Pancreas (tissue), 10 donors: ENCODE results near the gene KAT6B. TPM values are rescaled to one million over a fixed set of nuclear protein-coding genes. Genes with fewer than 3 reads are reported as not detected.

Experiments used
- ATAC-seq, 4 donors: fragments of 200-7000 bp; cut with Tn5 transposase; one replicate each; pipeline versions ENCODE4 v1.8.0 to v1.9.1; 2020; ENCODE audit warnings: mild to moderate bottlenecking in 4 of 4, moderate library complexity in 4 of 4
- DNase-seq, 6 donors: peaks; one replicate each; pipeline ENCODE4 v3.0.0-alpha.2; 2020
- FAIRE-seq: peaks from 2 replicates; lab custom pipeline; 2012; peaks lifted over from hg19 to GRCh38; lab: Jason Lieb, UNC
- H3K27ac ChIP-seq, 4 donors: fragments of 200-600 bp; sonication (generic); 1 replicate in 3 of 4; 2 replicates in 1 of 4; pipeline versions ENCODE4 v1.5.0 to v1.8.0; 2020
- H3K27me3 ChIP-seq, 4 donors: fragments of 200-600 bp; one replicate each; pipeline ENCODE4 v1.8.0; 2021
- H3K36me3 ChIP-seq, 3 donors: fragments of 200-600 bp; sonication (generic) in 1 of 3; one replicate each; pipeline versions ENCODE4 v1.5.0 to v1.8.0; 2020 to 2021
- H3K4me1 ChIP-seq, 3 donors: fragments of 200-600 bp; one replicate each; pipeline ENCODE4 v1.8.0; 2021
- H3K4me3 ChIP-seq, 4 donors: fragments of 200-600 bp; sonication (generic) in 2 of 4; one replicate each; pipeline versions ENCODE4 v1.5.0 to v1.8.0; 2020 to 2021
- H3K9me3 ChIP-seq, 4 donors: fragments of 200-600 bp; one replicate each; pipeline ENCODE4 v1.8.0; 2021
- CTCF ChIP-seq, 4 donors: fragments of 200-600 bp; sonication (generic) in 3 of 4; IDR thresholded peaks; one replicate each; pipeline versions ENCODE4 v1.5.0 to v1.8.0; 2021; ENCODE audit warnings: antibody characterized with exemption in 4 of 4
- WGBS, 2 donors: extraction: QIAGEN DNeasy Blood & Tissue Kit; methylation state at CpG; one replicate each; pipeline ENCODE4 v1.1.7; 2013; 5-methylcytosine and 5-hydroxymethylcytosine counted together
- intact Hi-C, 3 donors: fragments of 100-400 bp; cut with DNase I; formaldehyde crosslinking; loops; one replicate each; pipeline versions ENCODE4 v1.11.1 to v1.14.2; 2022
- polyA plus RNA-seq, 2 donors: library from polyadenylated mRNA; stranded (reverse); fragments of 200-250 nt; gene quantifications; one replicate each; pipeline ENCODE4 v1.2.3, GENCODE V29; 2013
- total RNA-seq, 6 donors: library from RNA; stranded (reverse); fragmentation: NEBNext Ultra II Directional in 4 of 6; extraction: Animal tissue kit (Norgen Biotek cat#: 25700) in 4 of 6; gene quantifications; one replicate each; pipeline versions ENCODE4 v1.2.1 to v1.2.4, GENCODE V29; 2021 to 2023
- donor health status: healthy with polysubstance abuse.
- donor health status: DM: no; HTN: no; CAD: no; lungs with moderate emphysema.
- donor health status: DM: no; HTN: no; CAD: no.
- donor health status: control.
- donor health status: control.
- donor health status: Bipolar disorder and iron deficiency.
- donor health status: DM: yes; HTN: yes; CAD: no.
- donor health status: DM: no; HTN: no; CAD: no.
- donor health status: DM: no; HTN: no; CAD: no.
- donor health status: DM: yes; HTN: yes; CAD: no.

Gene KAT6B
- total and polyA plus RNA-seq, 8 donors: 7.6 to 28.6 (median 18.1) TPM

GRCh38 chr10:74863551-74863950 lies 37.2 kb downstream of the KAT6B start:
- no peak for TF ChIP-seq CTCF (IDR thresholded peaks at IDR 0.05)
- Histone ChIP-seq H3K4me3 (no peak overlapping the region), H3K27ac (no peak overlapping the region), H3K36me3 (no peaks in the 10 kb centered on the region), H3K4me1 (peaks cover 0 to 12% (median 10%) of the 10 kb centered on the region in 3 donors), H3K27me3 (no peaks in the 10 kb centered on the region), H3K9me3 (no peaks in the 10 kb centered on the region)
- ATAC-seq (no peak), DNase-seq (no peak), FAIRE-seq (no peak)
- WGBS, 2 donors: 51 to 60% methylated on average over 2 of the region's 2 CpGs
- intact Hi-C loops: no loop called here

GRCh38 chr10:74867351-74867750 lies 41.0 kb downstream of the KAT6B start:
- WGBS, 2 donors: 83 to 89% methylated on average over 3 of the region's 3 CpGs
- intact Hi-C loops: no loop called here
- FAIRE-seq (no peak), DNase-seq (no peak), ATAC-seq (no peak)
- peaks cover 4 to 10% (median 5%) of the 10 kb centered on the region in 3 donors for H3K4me1 ChIP-seq
- H3K4me3 ChIP-seq: no peak overlapping the region
- H3K9me3 ChIP-seq: no peaks in the 10 kb centered on the region
- TF ChIP-seq CTCF (IDR thresholded peaks at IDR 0.05): no peak
- no peak overlapping the region for H3K27ac ChIP-seq
- H3K36me3 ChIP-seq: no peaks in the 10 kb centered on the region
- H3K27me3 ChIP-seq: no peaks in the 10 kb centered on the region

- Histone ChIP-seq H3K27ac (no peak overlapping the region), H3K27me3 (no peaks in the 10 kb centered on the region), H3K36me3 (no peaks in the 10 kb centered on the region), H3K4me3 (no peak overlapping the region), H3K9me3 (no peaks in the 10 kb centered on the region), H3K4me1 (peaks cover 4 to 5% (median 5%) of the 10 kb centered on the region in 3 donors)
- FAIRE-seq (no peak), ATAC-seq (no peak), DNase-seq (no peak)
- WGBS, 2 donors: 72 to 74% methylated on average over 3 of the region's 3 CpGs
- no peak for TF ChIP-seq CTCF (IDR thresholded peaks at IDR 0.05)
- intact Hi-C loops: no loop called here
Observed at GRCh38 chr10:74868392-74868977, 42.1 kb downstream of the KAT6B start.

GRCh38 chr10:74869635-74870034 lies 43.2 kb downstream of the KAT6B start:
- TF ChIP-seq CTCF (IDR thresholded peaks at IDR 0.05): no peak
- H3K36me3 ChIP-seq: no peaks in the 10 kb centered on the region
- 91% methylated on average over 2 of the region's 2 CpGs for WGBS, 2 donors
- FAIRE-seq: no peak
- DNase-seq: no peak
- no peak overlapping the region for H3K4me3 ChIP-seq
- H3K27me3 ChIP-seq: no peaks in the 10 kb centered on the region
- no peak overlapping the region for H3K27ac ChIP-seq
- intact Hi-C loops: no loop called here
- no peaks in the 10 kb centered on the region for H3K9me3 ChIP-seq
- H3K4me1 ChIP-seq: peaks cover 4 to 12% (median 5%) of the 10 kb centered on the region in 3 donors
- no peak for ATAC-seq

GRCh38 chr10:74870191-74870590 lies 43.8 kb downstream of the KAT6B start:
- Histone ChIP-seq H3K36me3 (no peaks in the 10 kb centered on the region), H3K9me3 (no peaks in the 10 kb centered on the region), H3K27ac (no peak overlapping the region), H3K27me3 (no peaks in the 10 kb centered on the region), H3K4me3 (no peak overlapping the region), H3K4me1 (peaks cover 4 to 12% (median 5%) of the 10 kb centered on the region in 3 donors)
- no peak for FAIRE-seq
- no peak for ATAC-seq
- DNase-seq: no peak
- WGBS, 2 donors: 88 to 96% methylated on average over 1 of the region's 1 CpG
- intact Hi-C loops: no loop called here
- TF ChIP-seq CTCF (IDR thresholded peaks at IDR 0.05): no peak
